Transverse colon (tissue), 3 donors: ENCODE data around the gene AGRN.

Experiments used
- CTCF ChIP-seq, 5 experiments: fragments of 200-600 bp in 3 of 5; fragments of 450-650 bp in 2 of 5; sonication (generic) in 3 of 5; IDR thresholded peaks; 1 replicate in 2 of 5; 2 replicates in 3 of 5; pipeline ENCODE4 v1.5.1; 2016 to 2017; ENCODE audit warnings: antibody characterized with exemption in 5 of 5, inconsistent platforms in 3 of 5, mild to moderate bottlenecking in 2 of 5, moderate library complexity in 1 of 5
- POLR2A ChIP-seq: fragments of 450-650 bp; IDR thresholded peaks from one replicate; pipeline ENCODE4 v1.6.1; 2016; ENCODE audit warnings: antibody characterized with exemption, mild to moderate bottlenecking, moderate library complexity

GRCh38 chr1:970973-971730, 48.8 kb upstream of the AGRN start:
- no peak for TF ChIP-seq POLR2A
- no peak for TF ChIP-seq CTCF (IDR thresholded peaks at IDR 0.05)
